Fibroblast of skin of right quadriceps (primary cell): ENCODE data around the gene CDH12.
"Not testable (repeated sequence)": the region's sequence is repeated elsewhere in the genome, so short reads cannot be mapped to it uniquely, and the experiment has no call there.

Source experiments
- DNase-seq: peaks from one replicate; pipeline ENCODE4 v3.0.0-alpha.2; 2013

The CDH12 gene

GRCh38 chr5:22250528-22250927 lies 602.6 kb downstream of the CDH12 start:
- DNase-seq = no peak

DNA sequence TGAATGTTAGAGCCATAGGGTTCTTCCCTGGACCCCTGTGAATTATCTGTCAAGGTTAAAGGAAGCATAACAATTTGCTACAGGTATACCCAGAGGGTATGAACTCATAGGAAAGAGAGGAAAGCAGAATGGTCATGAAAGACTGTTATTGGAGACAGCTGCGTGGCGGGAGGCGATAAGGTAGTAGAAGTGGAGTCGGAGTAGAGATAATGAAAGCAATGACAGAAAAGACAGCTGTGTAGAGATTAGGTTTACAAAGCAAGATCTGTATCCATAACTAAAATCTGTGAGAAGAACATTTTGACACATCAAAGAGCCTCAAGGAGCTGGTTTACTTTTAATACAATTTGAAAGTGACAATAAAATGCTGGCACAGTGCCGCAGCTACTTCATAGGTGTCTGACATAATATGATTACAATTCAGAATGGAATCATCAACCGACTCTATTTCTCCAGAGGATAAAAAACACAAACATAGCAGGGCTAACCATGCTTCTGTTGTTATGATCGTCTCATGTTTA lies 603.9 kb downstream of the CDH12 start:
- DNase-seq = no peak

DNA sequence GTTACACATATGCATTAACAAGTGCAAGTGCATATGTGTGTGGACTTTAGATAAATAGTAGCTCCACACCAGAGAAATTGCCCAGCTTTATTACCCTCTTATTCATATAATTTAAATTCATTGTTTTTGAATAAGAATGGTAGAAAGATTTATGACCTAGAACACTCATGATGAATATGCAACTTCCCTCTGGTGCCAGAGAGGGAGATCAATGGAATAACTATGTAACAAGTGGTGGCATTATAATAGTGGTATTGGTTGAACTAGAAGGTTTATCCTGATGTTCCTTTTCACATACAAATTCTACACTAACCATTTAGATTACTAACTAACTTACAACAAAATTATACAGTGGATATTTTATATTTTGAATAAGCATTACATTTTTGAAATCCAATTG lies 607.4 kb downstream of the CDH12 start:
- no peak for DNase-seq

- DNase-seq = no peak
Observed at GRCh38 chr5:22242532-22242931, 610.6 kb downstream of the CDH12 start.

- DNase-seq = no peak
Observed at GRCh38 chr5:22238047-22238446, 615.1 kb downstream of the CDH12 start.

DNA sequence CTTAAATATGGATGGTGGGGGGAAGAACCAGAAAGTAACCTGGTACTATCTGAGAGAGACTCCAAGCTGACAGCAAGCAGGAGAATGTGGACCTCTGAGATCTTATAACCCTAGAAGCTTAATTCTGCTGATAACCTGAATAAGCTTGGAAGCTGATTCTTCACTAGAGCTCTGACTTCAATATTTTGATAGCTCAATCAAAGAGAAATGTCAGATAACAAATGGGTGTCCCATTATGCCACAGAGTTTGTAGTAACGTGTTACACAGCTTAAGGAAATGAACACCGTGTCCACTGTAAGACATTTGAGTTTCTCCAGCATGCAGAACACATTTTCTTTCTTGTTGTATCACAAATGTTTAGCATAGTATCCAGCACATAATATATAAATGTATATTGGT lies 626.7 kb downstream of the CDH12 start:
- no peak for DNase-seq

DNA sequence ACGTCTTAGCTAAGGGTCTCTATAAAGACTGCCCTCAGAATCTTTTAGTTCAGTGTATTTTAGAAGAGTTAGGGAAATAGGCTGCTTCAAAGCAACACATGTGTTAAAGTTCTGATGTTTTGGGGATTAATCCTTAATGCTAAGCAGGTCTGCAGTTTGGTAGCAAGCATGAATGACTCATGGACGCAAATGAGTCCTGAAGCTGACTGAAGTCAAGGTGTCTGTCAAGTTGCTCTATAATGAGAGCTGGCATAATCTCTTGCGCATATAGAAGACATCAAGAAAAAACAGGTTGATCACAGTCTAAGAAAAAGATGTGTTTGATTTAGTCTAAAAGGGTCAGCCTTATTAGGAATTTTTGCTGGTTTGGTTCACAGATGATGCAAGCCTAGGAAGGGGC lies 630.1 kb downstream of the CDH12 start:
- no peak for DNase-seq

GRCh38 chr5:22213703-22214495 lies 639.2 kb downstream of the CDH12 start:
- not testable (repeated sequence) for DNase-seq

GRCh38 chr5:22212254-22212991 lies 640.7 kb downstream of the CDH12 start:
- DNase-seq = not testable (repeated sequence)

DNA sequence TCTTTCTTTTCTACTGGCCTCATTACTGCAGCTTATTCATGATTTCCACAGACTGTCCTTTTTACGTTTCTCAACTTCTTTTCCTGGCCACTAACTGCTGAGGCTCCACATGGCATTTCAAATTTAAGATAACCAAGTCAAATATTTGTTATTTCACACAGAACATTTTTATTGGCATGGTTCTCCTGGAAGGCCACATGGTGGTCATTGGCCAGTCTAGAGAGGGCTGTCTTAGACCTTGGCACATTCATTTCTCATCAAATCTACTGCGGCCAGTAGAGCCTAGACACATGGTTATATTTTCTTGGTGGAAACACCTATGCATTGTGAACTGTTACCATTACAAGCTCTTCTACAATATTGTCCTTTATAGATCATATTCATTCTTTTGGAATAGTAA lies 644.7 kb downstream of the CDH12 start:
- not testable (repeated sequence) for DNase-seq

DNA sequence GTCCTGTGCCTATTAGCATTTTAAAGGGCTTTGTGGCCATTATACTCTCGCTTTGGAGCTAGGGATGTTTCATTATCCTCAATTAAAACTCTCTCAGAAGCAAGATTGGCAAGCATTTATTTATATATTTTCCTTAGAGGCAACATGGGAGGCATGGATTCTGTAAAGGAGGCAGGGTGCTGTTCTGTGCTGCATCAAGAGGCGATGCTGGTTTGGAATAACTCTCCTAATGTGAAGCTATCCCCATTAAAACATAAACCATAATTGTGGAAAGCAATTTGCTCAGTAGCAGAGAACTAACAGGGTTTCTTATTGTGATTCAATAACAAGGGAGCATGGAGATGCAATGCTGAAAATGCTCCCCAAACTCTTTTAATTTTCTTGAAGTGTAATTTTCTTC lies 664.5 kb downstream of the CDH12 start:
- not testable (repeated sequence) for DNase-seq

- DNase-seq = not testable (repeated sequence)
Observed at GRCh38 chr5:22187632-22188228, 665.4 kb downstream of the CDH12 start.

DNA sequence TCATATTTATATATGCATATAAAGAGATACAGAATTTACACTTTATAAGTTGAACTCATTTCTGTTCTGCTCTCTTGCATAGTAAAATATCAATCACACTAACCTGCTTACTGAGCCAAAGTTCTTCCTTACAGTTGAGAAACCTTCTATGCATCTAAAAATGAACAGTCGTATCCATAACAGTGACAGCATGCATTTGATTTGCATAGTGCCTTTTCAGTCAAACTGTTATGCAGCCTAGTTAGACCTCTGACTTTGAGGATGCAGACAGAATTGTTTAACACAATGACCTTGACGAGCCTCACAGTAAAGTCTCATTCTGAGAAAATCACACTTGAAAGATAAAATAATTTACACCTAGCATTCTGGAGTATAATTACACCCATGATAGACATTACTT lies 683.9 kb downstream of the CDH12 start:
- not testable (repeated sequence) for DNase-seq

GRCh38 chr5:22168704-22169103 lies 684.4 kb downstream of the CDH12 start:
- DNase-seq = not testable (repeated sequence)

- not testable (repeated sequence) for DNase-seq
Observed at GRCh38 chr5:22165931-22166330, 687.2 kb downstream of the CDH12 start.

GRCh38 chr5:22164910-22165748 lies 688.0 kb downstream of the CDH12 start:
- not testable (repeated sequence) for DNase-seq

DNA sequence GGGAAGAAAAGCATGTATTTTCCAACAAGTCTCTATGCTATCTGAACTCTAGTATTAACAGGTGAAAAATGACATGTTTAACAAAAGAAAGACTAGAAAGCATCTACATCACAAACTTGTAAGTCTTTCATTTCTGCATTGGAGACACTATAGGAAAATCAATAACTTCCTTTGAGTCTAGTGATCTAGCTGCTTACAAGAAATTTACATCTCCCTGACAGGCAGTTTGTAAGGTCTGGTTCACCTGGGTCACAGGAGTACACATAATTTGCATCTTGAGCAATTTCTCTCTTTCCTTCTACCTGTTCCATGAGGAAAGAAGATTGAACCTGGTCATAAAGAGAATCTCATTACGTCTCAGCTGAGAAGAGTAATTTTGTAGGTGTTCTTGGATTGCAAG lies 696.2 kb downstream of the CDH12 start:
- DNase-seq = not testable (repeated sequence)

- not testable (repeated sequence) for DNase-seq
Observed at GRCh38 chr5:22154779-22155178, 698.4 kb downstream of the CDH12 start.

DNA sequence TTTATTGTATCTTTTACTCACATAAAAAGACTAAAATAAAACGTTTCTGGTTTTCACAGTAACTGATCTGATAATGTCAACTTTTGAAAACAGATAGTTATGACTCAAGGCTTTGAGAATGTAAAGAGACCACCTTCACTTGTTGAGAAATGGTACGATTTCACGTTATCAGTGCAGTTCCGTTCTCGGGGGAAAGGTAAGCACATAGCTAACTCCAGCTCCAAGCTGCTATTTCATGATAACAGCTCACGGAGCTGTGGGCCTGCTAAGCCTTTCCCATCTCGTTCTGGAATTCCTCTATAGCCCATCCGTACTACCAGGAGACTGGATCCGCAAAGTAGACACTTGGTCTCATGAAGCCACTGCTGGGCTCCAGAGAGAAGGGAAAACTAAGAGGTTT lies 701.3 kb downstream of the CDH12 start:
- DNase-seq = not testable (repeated sequence)

DNA sequence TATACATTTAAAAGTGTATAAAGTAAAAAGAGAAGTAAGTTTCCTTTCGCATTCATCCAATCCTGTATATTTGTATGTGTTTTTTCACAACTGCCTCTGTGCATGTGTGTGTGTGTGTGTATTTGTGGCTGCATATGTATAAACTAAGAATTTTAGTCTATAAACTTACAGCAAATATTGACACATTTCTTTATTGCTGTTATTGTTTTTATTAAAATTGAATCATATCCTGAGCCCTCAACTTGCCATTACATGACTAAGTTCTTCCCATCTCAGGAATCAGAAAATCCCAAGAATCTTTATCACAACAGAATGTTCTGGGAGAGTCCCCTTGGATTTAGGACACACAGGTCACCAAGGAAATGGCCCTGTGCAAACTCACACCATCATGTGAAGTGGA lies 712.7 kb downstream of the CDH12 start:
- DNase-seq = not testable (repeated sequence)

DNA sequence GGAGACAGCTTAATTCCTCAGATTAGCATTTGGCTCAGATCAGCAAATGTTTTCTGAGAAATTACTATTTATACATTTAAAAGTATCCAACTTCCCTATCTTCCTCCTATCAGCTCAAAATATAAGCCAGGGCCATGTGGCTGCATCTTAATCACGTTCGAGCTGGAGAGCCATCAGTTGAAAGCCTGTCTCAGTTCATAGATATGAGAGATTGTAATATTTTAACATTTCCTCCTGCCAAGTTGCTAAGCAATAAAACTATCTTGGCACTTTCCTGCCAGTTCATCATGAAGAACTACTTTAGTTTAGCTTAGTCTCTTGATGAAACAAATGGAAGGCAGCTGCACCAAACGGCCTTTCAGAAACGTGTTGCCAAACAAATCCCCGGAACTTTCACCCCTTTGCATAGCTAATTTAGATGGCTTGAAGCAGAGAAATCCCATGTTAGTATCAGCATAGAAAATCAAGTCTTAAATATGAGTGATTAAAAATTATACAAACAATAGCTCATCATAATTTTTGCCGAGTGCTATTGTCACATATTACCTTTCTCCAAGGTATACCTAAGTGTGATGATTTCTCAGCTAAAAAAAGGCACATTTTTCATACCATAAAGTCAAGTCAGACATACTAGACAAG lies 713.4 kb downstream of the CDH12 start:
- DNase-seq = not testable (repeated sequence)

DNA sequence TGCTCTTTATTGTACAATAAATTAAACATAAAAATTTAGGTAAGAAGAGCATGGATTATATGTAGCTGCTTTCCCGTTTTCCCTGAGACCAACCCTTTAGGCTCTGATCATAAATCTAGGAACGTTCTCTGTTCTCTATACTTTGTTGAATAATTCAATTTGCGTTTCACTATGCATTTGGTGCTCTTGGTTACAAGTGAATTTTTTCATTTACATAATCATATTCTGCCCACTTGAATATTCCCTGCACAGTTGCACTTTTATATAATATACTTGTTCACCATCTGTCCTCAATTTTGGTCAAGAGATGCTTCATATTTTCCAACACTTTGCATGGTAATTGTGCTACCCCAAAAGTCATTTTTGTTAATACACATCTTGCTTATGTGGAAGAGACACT lies 741.8 kb downstream of the CDH12 start:
- DNase-seq = no peak
